A549 (cell line): ENCODE measurements around the gene USP44. TPM values are rescaled to one million over a fixed set of nuclear protein-coding genes. Genes with fewer than 3 reads are reported as not detected.

Experiments used
- ATAC-seq, 2 experiments: fragments of 200-7000 bp in 1 of 2; fragments of >200 bp in 1 of 2; cut with Nextera tagmentation in 1 of 2; cut with Tn5 transposase in 1 of 2; 3 replicates each; pipeline versions ENCODE4 v1.8.0 to v1.9.1; 2018 to 2020; ENCODE audit warnings: mild to moderate bottlenecking in 1 of 2, moderate library complexity in 1 of 2
- CTCF ChIA-PET: fragments of 300-600 bp; sonication (Branson Sonifier 250); formaldehyde crosslinking; extraction: SDS; loops from one replicate; lab custom pipeline; 2021; ENCODE audit warnings: antibody characterized with exemption, inconsistent platforms; lab: Yijun Ruan, JAX
- POLR2A ChIA-PET: fragments of 350-600 bp; formaldehyde crosslinking; extraction: SDS; loops from one replicate; lab custom pipeline; 2021; ENCODE audit warnings: antibody characterized with exemption, inconsistent platforms; lab: Yijun Ruan, JAX
- DNase-seq, 2 experiments: peaks; one replicate each; pipeline versions ENCODE4 v3.0.0 to v3.0.0-alpha.2; 2011 to 2016; ENCODE audit warnings: low read depth in 1 of 2, low spot score in 1 of 2
- FAIRE-seq: peaks from 2 replicates; lab custom pipeline; 2011; peaks lifted over from hg19 to GRCh38; lab: Jason Lieb, UNC
- H3K27ac ChIP-seq, 2 experiments: fragments of >200 bp; sonication (Bioruptor Twin); formaldehyde crosslinking; 3 replicates each; pipeline ENCODE4 v1.5.1; 2016 to 2017
- H3K4me1 ChIP-seq: fragments of >200 bp; sonication (Bioruptor Twin); formaldehyde crosslinking; 3 replicates; pipeline ENCODE4 v1.6.1; 2016
- H3K4me2 ChIP-seq: fragments of >200 bp; sonication (Bioruptor Twin); formaldehyde crosslinking; 3 replicates; pipeline ENCODE4 v1.6.1; 2016
- H3K4me3 ChIP-seq: fragments of >200 bp; sonication (Bioruptor Twin); formaldehyde crosslinking; 3 replicates; pipeline ENCODE4 v1.5.1; 2016
- H3K9me3 ChIP-seq: fragments of >200 bp; sonication (Bioruptor Twin); formaldehyde crosslinking; 3 replicates; pipeline ENCODE4 v1.6.1; 2016
- CHD2 ChIP-seq: fragments of 150-350 bp; IDR thresholded peaks from 2 replicates; pipeline ENCODE4 v1.6.1; 2014; ENCODE audit warnings: low read length; ENCODE audit not compliant: partially characterized antibody
- CHD4 ChIP-seq: fragments of 200-600 bp; sonication (generic); IDR thresholded peaks from 2 replicates; pipeline ENCODE4 v1.6.1; 2016; ENCODE audit warnings: antibody characterized with exemption, mild to moderate bottlenecking, borderline replicate concordance
- ESRRA ChIP-seq: fragments of 150-350 bp; IDR thresholded peaks from 2 replicates; pipeline ENCODE4 v1.6.1; 2014; ENCODE audit warnings: mild to moderate bottlenecking, low read length, borderline replicate concordance
- FOXS1 ChIP-seq: fragments of 250-450 bp; sonication (Bioruptor Pico); IDR thresholded peaks from 2 replicates; pipeline ENCODE4 v1.5.0; 2020; ENCODE audit warnings: mild to moderate bottlenecking, moderate library complexity
- HDAC2 ChIP-seq: fragments of 200-600 bp; sonication (generic); IDR thresholded peaks from 2 replicates; pipeline ENCODE4 v1.6.1; 2016
- JUNB ChIP-seq: fragments of >200 bp; sonication (Bioruptor Twin); formaldehyde crosslinking; IDR thresholded peaks from 2 replicates; pipeline ENCODE4 v1.6.1; 2016
- KDM1A ChIP-seq: fragments of 200-600 bp; sonication (generic); IDR thresholded peaks from 2 replicates; pipeline ENCODE4 v1.6.1; 2016; ENCODE audit warnings: low read depth, mild to moderate bottlenecking
- KDM5A ChIP-seq: fragments of 200-600 bp; sonication (generic); IDR thresholded peaks from 2 replicates; pipeline ENCODE4 v1.6.1; 2016; ENCODE audit warnings: antibody characterized with exemption, mild to moderate bottlenecking
- NPAS2 ChIP-seq: fragments of 250-450 bp; sonication (Bioruptor Pico); IDR thresholded peaks from 2 replicates; pipeline ENCODE4 v1.8.0; 2022; ENCODE audit warnings: mild to moderate bottlenecking, moderate library complexity, borderline replicate concordance
- POLR2AphosphoS2 ChIP-seq: conservative IDR thresholded peaks from 2 replicates; pipeline ENCODE4 v1.6.1; 2012; ENCODE audit warnings: low read length, improper control_type of control experiment, inconsistent platforms
- RARB ChIP-seq: fragments of 250-450 bp; sonication (Bioruptor Pico); IDR thresholded peaks from 2 replicates; pipeline ENCODE4 v1.8.0; 2021; ENCODE audit warnings: mild to moderate bottlenecking, moderate library complexity
- RCOR1 ChIP-seq: fragments of 150-350 bp; IDR thresholded peaks from 2 replicates; pipeline ENCODE4 v1.6.1; 2014; ENCODE audit warnings: antibody characterized with exemption, low read length, low read depth
- RNF2 ChIP-seq: fragments of 200-600 bp; sonication (generic); IDR thresholded peaks from 2 replicates; pipeline ENCODE4 v1.6.1; 2016; ENCODE audit warnings: low read depth, mild to moderate bottlenecking, antibody characterized with exemption, moderate library complexity, borderline replicate concordance
- ZC3H11A ChIP-seq: fragments of 450-650 bp; IDR thresholded peaks from 2 replicates; pipeline ENCODE4 v1.6.1; 2014; ENCODE audit warnings: antibody characterized with exemption, mild to moderate bottlenecking
- ZFP36 ChIP-seq: fragments of 450-650 bp; IDR thresholded peaks from 2 replicates; pipeline ENCODE4 v1.6.1; 2014; ENCODE audit warnings: borderline replicate concordance; ENCODE audit not compliant: partially characterized antibody
- WGBS: methylation state at CpG from one replicate; pipeline ENCODE4 v1.1.6; 2017; ENCODE audit errors: missing lambda C conversion rate; 5-methylcytosine and 5-hydroxymethylcytosine counted together
- polyA plus RNA-seq, 4 experiments: library from polyadenylated mRNA; depleted of rRNA in 3 of 4; stranded (reverse); fragments of >200 nt; fragmentation: RNase III in 1 of 4; extraction: RNeasy Plus Mini Kit Qiagen cat#74134 plus additional on column Dnase treatment in 1 of 4; gene quantifications; 2 replicates in 3 of 4; 3 replicates in 1 of 4; pipeline ENCODE4 v1.2.3, GENCODE V29; 2011 to 2017
- TF ChIP-seq, protein P1 (sequence below): fragments of >200 bp; sonication (Bioruptor Twin); formaldehyde crosslinking; IDR thresholded peaks from 3 replicates; pipeline ENCODE4 v1.6.1; 2016
- TF ChIP-seq, protein P2 (sequence below): IDR thresholded peaks from 2 replicates; pipeline ENCODE4 v1.6.1; 2012; ENCODE audit warnings: low read depth, borderline replicate concordance
- TF ChIP-seq, protein P3 (sequence below): IDR thresholded peaks from 2 replicates; pipeline ENCODE4 v1.6.1; 2012
- TF ChIP-seq, protein P4 (sequence below): fragments of 150-350 bp; IDR thresholded peaks from 2 replicates; pipeline ENCODE4 v1.6.1; 2014; ENCODE audit warnings: low read depth, mild to moderate bottlenecking, low read length
- TF ChIP-seq, protein P5 (sequence below): fragments of >200 bp; sonication (Bioruptor Twin); formaldehyde crosslinking; IDR thresholded peaks from 3 replicates; pipeline ENCODE4 v1.5.1; 2016
- TF ChIP-seq, protein P6 (sequence below): fragments of 450-650 bp; IDR thresholded peaks from 2 replicates; pipeline ENCODE4 v1.6.1; 2014; ENCODE audit warnings: antibody characterized with exemption
- TF ChIP-seq, protein P7 (sequence below): fragments of >200 bp; sonication (Bioruptor Twin); formaldehyde crosslinking; IDR thresholded peaks from 2 replicates; pipeline ENCODE4 v1.6.1; 2016

Gene USP44
- polyA plus RNA-seq, 2 of the 4 experiments (the other 2 are of a cell fraction): 0.59 to 3.1 TPM

DNA sequence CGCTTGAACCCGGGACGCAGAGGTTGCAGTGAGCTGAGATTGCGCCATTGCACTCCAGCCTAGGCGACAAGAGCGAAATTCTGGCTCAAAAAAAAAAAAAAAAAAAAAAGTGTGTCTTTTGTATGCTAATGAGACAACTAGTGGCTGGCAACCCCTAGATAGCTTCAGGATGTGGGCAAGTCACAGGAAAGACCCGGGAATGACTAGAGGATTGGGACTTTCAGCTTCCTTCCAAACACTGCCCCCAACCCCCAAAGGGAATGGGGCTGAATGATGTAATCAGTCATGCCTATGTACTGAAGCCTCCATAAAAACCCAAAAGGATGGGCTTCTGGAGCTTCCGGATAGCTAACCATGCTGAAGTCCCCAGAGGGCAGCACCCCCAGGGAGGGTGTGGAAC lies 28.6 kb downstream of the USP44 start:
- H3K4me2 ChIP-seq: no peak overlapping the region
- no peaks in the 10 kb centered on the region for H3K4me1 ChIP-seq
- FAIRE-seq: no peak
- ChIA-PET CTCF (interaction anchor here (1.1 to 1.4 kb wide), 2 partner anchors 12 to 13 kb away, joined by 4 to 7 read pairs; no protein-coding TSS in a partner anchor), POLR2A (no interaction called here)
- no peak overlapping the region for H3K27ac ChIP-seq
- no peak for ATAC-seq
- WGBS: 82% methylated on average over 7 of the region's 8 CpGs
- TF ChIP-seq CHD2 (no peak), RNF2 (no peak)
- TF ChIP-seq, protein P1, sequence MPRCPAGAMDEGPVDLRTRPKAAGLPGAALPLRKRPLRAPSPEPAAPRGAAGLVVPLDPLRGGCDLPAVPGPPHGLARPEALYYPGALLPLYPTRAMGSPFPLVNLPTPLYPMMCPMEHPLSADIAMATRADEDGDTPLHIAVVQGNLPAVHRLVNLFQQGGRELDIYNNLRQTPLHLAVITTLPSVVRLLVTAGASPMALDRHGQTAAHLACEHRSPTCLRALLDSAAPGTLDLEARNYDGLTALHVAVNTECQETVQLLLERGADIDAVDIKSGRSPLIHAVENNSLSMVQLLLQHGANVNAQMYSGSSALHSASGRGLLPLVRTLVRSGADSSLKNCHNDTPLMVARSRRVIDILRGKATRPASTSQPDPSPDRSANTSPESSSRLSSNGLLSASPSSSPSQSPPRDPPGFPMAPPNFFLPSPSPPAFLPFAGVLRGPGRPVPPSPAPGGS: no peak
- DNase-seq: no peak
- no peaks in the 10 kb centered on the region for H3K9me3 ChIP-seq
- H3K4me3 ChIP-seq: no peak overlapping the region

DNA sequence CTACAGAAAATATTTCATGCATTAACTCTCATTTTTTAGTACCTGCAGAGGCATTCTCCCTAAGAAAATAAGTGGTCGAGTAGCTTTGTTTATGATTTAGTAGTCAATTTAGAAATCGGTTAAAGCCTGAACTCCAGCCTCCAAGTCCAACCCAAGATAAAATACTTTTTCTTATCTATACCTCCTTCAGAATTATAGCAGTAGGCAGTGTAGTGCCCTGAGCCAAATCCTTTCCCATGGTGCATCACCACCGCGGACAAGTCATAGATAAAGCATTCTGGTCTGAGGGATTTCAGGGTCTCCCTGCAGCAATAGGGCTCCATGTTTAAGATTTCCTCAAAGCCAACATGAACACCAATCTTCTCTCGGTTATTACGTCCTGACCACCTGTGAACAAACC lies 30.5 kb downstream of the USP44 start:
- H3K4me1 ChIP-seq: no peaks in the 10 kb centered on the region
- FAIRE-seq: no peak
- no peaks in the 10 kb centered on the region for H3K9me3 ChIP-seq
- DNase-seq: no peak
- TF ChIP-seq, protein P1: no peak
- TF ChIP-seq, protein P2, sequence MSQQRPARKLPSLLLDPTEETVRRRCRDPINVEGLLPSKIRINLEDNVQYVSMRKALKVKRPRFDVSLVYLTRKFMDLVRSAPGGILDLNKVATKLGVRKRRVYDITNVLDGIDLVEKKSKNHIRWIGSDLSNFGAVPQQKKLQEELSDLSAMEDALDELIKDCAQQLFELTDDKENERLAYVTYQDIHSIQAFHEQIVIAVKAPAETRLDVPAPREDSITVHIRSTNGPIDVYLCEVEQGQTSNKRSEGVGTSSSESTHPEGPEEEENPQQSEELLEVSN: no peak
- TF ChIP-seq JUNB: no peak
- TF ChIP-seq RCOR1: no peak
- TF ChIP-seq HDAC2: no peak
- TF ChIP-seq, protein P3, sequence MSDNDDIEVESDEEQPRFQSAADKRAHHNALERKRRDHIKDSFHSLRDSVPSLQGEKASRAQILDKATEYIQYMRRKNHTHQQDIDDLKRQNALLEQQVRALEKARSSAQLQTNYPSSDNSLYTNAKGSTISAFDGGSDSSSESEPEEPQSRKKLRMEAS: no peak
- TF ChIP-seq KDM1A: no peak
- TF ChIP-seq POLR2AphosphoS2: no peak
- no peak for TF ChIP-seq ZC3H11A
- TF ChIP-seq ZFP36: no peak
- TF ChIP-seq, protein P4, sequence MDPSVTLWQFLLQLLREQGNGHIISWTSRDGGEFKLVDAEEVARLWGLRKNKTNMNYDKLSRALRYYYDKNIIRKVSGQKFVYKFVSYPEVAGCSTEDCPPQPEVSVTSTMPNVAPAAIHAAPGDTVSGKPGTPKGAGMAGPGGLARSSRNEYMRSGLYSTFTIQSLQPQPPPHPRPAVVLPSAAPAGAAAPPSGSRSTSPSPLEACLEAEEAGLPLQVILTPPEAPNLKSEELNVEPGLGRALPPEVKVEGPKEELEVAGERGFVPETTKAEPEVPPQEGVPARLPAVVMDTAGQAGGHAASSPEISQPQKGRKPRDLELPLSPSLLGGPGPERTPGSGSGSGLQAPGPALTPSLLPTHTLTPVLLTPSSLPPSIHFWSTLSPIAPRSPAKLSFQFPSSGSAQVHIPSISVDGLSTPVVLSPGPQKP: no peak
- TF ChIP-seq, protein P5, sequence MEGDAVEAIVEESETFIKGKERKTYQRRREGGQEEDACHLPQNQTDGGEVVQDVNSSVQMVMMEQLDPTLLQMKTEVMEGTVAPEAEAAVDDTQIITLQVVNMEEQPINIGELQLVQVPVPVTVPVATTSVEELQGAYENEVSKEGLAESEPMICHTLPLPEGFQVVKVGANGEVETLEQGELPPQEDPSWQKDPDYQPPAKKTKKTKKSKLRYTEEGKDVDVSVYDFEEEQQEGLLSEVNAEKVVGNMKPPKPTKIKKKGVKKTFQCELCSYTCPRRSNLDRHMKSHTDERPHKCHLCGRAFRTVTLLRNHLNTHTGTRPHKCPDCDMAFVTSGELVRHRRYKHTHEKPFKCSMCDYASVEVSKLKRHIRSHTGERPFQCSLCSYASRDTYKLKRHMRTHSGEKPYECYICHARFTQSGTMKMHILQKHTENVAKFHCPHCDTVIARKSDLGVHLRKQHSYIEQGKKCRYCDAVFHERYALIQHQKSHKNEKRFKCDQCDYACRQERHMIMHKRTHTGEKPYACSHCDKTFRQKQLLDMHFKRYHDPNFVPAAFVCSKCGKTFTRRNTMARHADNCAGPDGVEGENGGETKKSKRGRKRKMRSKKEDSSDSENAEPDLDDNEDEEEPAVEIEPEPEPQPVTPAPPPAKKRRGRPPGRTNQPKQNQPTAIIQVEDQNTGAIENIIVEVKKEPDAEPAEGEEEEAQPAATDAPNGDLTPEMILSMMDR: no peak
- TF ChIP-seq KDM5A: no peak
- 83% methylated on average over 6 of the region's 6 CpGs for WGBS
- no peak for ATAC-seq
- no peak overlapping the region for H3K4me3 ChIP-seq
- H3K27ac ChIP-seq: no peak overlapping the region
- CTCF ChIA-PET: no interaction called here
- POLR2A ChIA-PET: no interaction called here
- H3K4me2 ChIP-seq: no peak overlapping the region

DNA sequence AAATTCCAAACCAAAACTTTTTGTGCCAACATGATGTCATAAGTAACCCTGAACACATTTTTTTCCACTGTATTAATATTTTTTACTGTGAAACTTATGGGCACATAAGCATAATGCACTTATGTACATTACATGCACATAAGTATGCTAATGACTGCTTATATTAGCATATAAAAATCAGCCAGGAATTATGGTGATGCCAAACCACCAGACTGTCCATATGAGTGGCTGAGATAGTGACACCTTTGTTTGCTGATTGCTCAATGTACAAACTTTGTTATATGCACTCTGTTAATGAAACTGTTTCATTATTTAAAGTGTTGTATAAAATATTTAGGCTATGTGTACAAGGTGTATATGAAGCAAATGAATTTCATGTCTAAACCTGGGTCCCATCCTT lies 32.3 kb downstream of the USP44 start:
- POLR2A ChIA-PET: no interaction called here
- no peak for DNase-seq
- H3K4me1 ChIP-seq: no peaks in the 10 kb centered on the region
- H3K27ac ChIP-seq: no peak overlapping the region
- TF ChIP-seq, protein P6, sequence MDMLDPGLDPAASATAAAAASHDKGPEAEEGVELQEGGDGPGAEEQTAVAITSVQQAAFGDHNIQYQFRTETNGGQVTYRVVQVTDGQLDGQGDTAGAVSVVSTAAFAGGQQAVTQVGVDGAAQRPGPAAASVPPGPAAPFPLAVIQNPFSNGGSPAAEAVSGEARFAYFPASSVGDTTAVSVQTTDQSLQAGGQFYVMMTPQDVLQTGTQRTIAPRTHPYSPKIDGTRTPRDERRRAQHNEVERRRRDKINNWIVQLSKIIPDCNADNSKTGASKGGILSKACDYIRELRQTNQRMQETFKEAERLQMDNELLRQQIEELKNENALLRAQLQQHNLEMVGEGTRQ: no peak
- no peak for TF ChIP-seq FOXS1 (CRISPR knock-in tag)
- TF ChIP-seq CHD4: no peak
- TF ChIP-seq, protein P2: no peak
- TF ChIP-seq NPAS2: no peak
- TF ChIP-seq KDM1A: no peak
- TF ChIP-seq, protein P7, sequence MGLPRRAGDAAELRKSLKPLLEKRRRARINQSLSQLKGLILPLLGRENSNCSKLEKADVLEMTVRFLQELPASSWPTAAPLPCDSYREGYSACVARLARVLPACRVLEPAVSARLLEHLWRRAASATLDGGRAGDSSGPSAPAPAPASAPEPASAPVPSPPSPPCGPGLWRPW: no peak
- TF ChIP-seq JUNB: no peak
- no peak for TF ChIP-seq KDM5A
- TF ChIP-seq ESRRA: no peak
- TF ChIP-seq RARB (CRISPR knock-in tag): no peak
- no peak for TF ChIP-seq ZFP36
- TF ChIP-seq, all 56 proteins: peak for 0
- no peaks in the 10 kb centered on the region for H3K9me3 ChIP-seq
- ATAC-seq (no peak; a peak in 1 of 6 replicates), FAIRE-seq (no peak)
- H3K4me3 ChIP-seq: no peak overlapping the region
- CTCF ChIA-PET: no interaction called here
- H3K4me2 ChIP-seq: no peak overlapping the region
